ENCODE results near the gene VN1R4. TPM values are rescaled to one million over a fixed set of nuclear protein-coding genes. Genes with fewer than 3 reads are reported as not detected.
"Not testable (repeated sequence)": the region's sequence is repeated elsewhere in the genome, so short reads cannot be mapped to it uniquely, and the experiment has no call there.

The VN1R4 gene, protein sequence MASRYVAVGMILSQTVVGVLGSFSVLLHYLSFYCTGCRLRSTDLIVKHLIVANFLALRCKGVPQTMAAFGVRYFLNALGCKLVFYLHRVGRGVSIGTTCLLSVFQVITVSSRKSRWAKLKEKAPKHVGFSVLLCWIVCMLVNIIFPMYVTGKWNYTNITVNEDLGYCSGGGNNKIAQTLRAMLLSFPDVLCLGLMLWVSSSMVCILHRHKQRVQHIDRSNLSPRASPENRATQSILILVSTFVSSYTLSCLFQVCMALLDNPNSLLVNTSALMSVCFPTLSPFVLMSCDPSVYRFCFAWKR
- total RNA-seq (2014; rRNA removed) (not detected in 2 replicates), Bru-seq, nascent RNA (not detected), BruChase-seq, experiment 1, labeled RNA remaining after a 6-hour chase (not detected), BruChase-seq, experiment 2, labeled RNA remaining after a 2-hour chase (not detected)
- long read RNA-seq, result 0 reads

DNA sequence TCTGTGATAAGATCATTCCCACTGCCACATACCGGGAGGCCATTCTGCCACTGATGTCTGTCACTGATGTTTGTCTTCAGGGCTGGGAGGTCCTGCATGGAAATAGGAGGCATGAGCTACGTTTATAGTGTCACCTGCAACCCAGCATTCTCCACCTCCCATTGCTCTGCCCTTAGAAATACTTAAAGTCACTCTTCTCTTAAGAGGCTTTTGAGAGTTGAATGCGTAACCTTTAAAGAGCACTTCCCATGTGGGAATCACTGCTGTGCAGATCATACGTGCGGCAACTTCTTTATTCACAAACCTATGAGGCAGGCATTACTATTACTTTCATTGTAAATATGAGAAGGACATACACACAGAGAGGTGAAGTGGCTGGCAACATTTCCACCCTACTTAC, at the start of gene VN1R4:
VN1R4 (minus strand) TSS at position 101 of the 400 bp plus-strand sequence; CDS start at position 43, 58 bp downstream.
- H3K27ac ChIP-seq (ENCODE audit: low read length); H3K27me3 ChIP-seq (ENCODE audit: low read length); ATAC-seq; DNase-seq; H4K20me1 ChIP-seq (ENCODE audit: low read length); H3K9ac ChIP-seq (ENCODE audit: low read length); POLR2A ChIA-PET (ENCODE audit: unreplicated experiment); H3K79me2 ChIP-seq (ENCODE audit: low read length); H2AFZ ChIP-seq (ENCODE audit: low read length); intact Hi-C loops (cut with micrococcal nuclease); H3K4me1 ChIP-seq (ENCODE audit: insufficient read depth, low read length); H3K4me2 ChIP-seq (ENCODE audit: low read length); CTCF ChIA-PET; H3K9me2 ChIP-seq (replicated peaks; ENCODE audit: low read length); H3K36me3 ChIP-seq (ENCODE audit: low read depth, low read length); BruUV-seq (replicated peaks); H3F3A ChIP-seq (ENCODE audit: low read length, unreplicated experiment); H3K4me3 ChIP-seq (ENCODE audit: low read length): not testable (repeated sequence)
- H3K9me3 ChIP-seq (ENCODE audit: low read length), result peaks cover 51% of the 10 kb centered on the region

DNA sequence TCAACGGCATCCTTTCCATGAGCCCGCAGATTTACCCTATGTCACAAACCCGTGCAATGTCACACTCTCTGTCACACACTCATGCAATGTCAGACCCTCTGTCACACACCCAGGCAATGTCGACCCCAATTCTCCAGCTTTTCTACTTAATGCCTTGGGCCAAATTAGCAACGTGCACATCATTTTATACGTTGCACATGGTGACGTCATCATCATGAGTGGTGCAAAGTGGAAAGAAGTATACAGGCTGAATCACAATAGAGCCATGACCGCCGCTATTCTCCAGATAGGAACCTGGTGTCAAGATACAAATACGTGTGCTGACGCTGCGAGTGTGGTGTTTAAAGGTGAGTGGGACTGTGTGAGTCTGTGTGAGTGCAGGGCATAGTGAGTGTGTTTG, 44.4 kb upstream of the VN1R4 start:
- no peak overlapping the region for H3K9ac ChIP-seq (ENCODE audit: low read length)

DNA sequence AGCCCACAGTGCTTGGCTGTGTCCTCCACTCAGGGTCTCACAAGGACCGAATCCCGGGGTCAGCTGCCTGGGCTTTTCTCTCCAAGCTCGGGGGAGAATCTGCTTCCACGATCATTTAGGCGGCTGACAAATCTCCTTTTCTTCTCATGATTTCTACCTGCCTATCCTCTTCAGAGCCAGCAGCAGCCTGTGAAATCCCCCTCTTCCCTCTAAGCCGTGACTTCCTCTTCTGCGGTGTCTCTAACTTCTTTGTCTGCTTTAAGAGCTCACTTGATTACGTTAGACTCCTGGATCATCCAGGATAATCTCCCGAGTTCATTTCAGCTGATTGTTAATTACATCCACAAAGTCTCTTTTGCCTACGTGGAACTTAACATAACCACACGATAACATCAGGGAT, 43.5 kb upstream of the VN1R4 start:
- Histone ChIP-seq H3K36me3 (ENCODE audit: low read depth, low read length) (no peaks in the 10 kb centered on the region; the same call in 1 of the 2 replicates), H3K4me3 (ENCODE audit: low read length) (no peak overlapping the region), H3K27me3 (ENCODE audit: low read length) (no peaks in the 10 kb centered on the region), H3K4me1 (ENCODE audit: insufficient read depth, low read length) (no peaks in the 10 kb centered on the region), H3K9ac (ENCODE audit: low read length) (no peak overlapping the region), H4K20me1 (ENCODE audit: low read length) (no peaks in the 10 kb centered on the region), H2AFZ (ENCODE audit: low read length) (no peak overlapping the region), H3F3A (ENCODE audit: low read length, unreplicated experiment) (no peaks in the 10 kb centered on the region), H3K4me2 (ENCODE audit: low read length) (no peak overlapping the region), H3K27ac (ENCODE audit: low read length) (no peak overlapping the region), H3K79me2 (ENCODE audit: low read length) (no peaks in the 10 kb centered on the region), H3K9me2 (replicated peaks; ENCODE audit: low read length) (no peaks in the 10 kb centered on the region), H3K9me3 (ENCODE audit: low read length) (peaks cover 33% of the 10 kb centered on the region)
- CTCF ChIA-PET, result no interaction called here
- no peak for ATAC-seq
- POLR2A ChIA-PET (ENCODE audit: unreplicated experiment), result no interaction called here
- TF ChIP-seq EZH2 (IDR thresholded peaks at IDR 0.05; ENCODE audit: low read length, unreplicated experiment) (no peak), EZH2phosphoT487 (IDR thresholded peaks at IDR 0.05; ENCODE audit: borderline replicate concordance, low read length) (no peak)
- TF ChIP-seq, protein P1, sequence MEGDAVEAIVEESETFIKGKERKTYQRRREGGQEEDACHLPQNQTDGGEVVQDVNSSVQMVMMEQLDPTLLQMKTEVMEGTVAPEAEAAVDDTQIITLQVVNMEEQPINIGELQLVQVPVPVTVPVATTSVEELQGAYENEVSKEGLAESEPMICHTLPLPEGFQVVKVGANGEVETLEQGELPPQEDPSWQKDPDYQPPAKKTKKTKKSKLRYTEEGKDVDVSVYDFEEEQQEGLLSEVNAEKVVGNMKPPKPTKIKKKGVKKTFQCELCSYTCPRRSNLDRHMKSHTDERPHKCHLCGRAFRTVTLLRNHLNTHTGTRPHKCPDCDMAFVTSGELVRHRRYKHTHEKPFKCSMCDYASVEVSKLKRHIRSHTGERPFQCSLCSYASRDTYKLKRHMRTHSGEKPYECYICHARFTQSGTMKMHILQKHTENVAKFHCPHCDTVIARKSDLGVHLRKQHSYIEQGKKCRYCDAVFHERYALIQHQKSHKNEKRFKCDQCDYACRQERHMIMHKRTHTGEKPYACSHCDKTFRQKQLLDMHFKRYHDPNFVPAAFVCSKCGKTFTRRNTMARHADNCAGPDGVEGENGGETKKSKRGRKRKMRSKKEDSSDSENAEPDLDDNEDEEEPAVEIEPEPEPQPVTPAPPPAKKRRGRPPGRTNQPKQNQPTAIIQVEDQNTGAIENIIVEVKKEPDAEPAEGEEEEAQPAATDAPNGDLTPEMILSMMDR (conservative IDR thresholded peaks at IDR 0.05; ENCODE audit: low read depth, low read length), result no peak
- intact Hi-C loops (cut with micrococcal nuclease), result no loop called here
- DNase-seq, result no peak
- no TSS peak for BruUV-seq (replicated peaks)

More for the DNA sequence above, 44.4 kb upstream of the VN1R4 start:
- Histone ChIP-seq H3K27me3 (ENCODE audit: low read length) (no peaks in the 10 kb centered on the region), H3K9me3 (ENCODE audit: low read length) (peaks cover 26% of the 10 kb centered on the region), H3K4me3 (ENCODE audit: low read length) (no peak overlapping the region), H3K4me1 (ENCODE audit: insufficient read depth, low read length) (no peaks in the 10 kb centered on the region), H3K4me2 (ENCODE audit: low read length) (no peak overlapping the region), H3F3A (ENCODE audit: low read length, unreplicated experiment) (no peaks in the 10 kb centered on the region), H3K79me2 (ENCODE audit: low read length) (no peaks in the 10 kb centered on the region), H4K20me1 (ENCODE audit: low read length) (no peaks in the 10 kb centered on the region), H2AFZ (ENCODE audit: low read length) (no peak overlapping the region), H3K36me3 (ENCODE audit: low read depth, low read length) (no peaks in the 10 kb centered on the region), H3K9me2 (replicated peaks; ENCODE audit: low read length) (no peaks in the 10 kb centered on the region), H3K27ac (ENCODE audit: low read length) (no peak overlapping the region)
- DNase-seq, result no peak
- POLR2A ChIA-PET (ENCODE audit: unreplicated experiment), result no interaction called here
- TF ChIP-seq EZH2phosphoT487 (IDR thresholded peaks at IDR 0.05; ENCODE audit: borderline replicate concordance, low read length), result no peak
- TF ChIP-seq, protein P1 (conservative IDR thresholded peaks at IDR 0.05; ENCODE audit: low read depth, low read length), result no peak
- TF ChIP-seq EZH2 (IDR thresholded peaks at IDR 0.05; ENCODE audit: low read length, unreplicated experiment), result no peak
- CTCF ChIA-PET, result no interaction called here
- no TSS peak for BruUV-seq (replicated peaks)
- intact Hi-C loops (cut with micrococcal nuclease), result no loop called here
- ATAC-seq, result no peak
